Measurements from ENCODE around the gene NACC2.

- TF ChIP-seq EZH2 (IDR thresholded peaks at IDR 0.05; ENCODE audit: borderline replicate concordance, low read depth, low read length) (no peak), RAD21 (CRISPR knock-in tag; conservative IDR thresholded peaks at IDR 0.05 in 1 of 2, IDR thresholded peaks at IDR 0.05 in 1 of 2) (no peak), POLR2A (conservative IDR thresholded peaks at IDR 0.05) (no peak), SP1 (CRISPR knock-in tag; IDR thresholded peaks at IDR 0.05) (no peak), CBFA2T2 (conservative IDR thresholded peaks at IDR 0.05) (no peak), POLR2AphosphoS5 (IDR thresholded peaks at IDR 0.05; ENCODE audit: control insufficient read depth, insufficient read depth, low read depth, low read length) (no peak), TEAD2 (tag; IDR thresholded peaks at IDR 0.05) (no peak), REST (IDR thresholded peaks at IDR 0.05; ENCODE audit: borderline replicate concordance) (no peak), REST (CRISPR knock-in tag; IDR thresholded peaks at IDR 0.05; ENCODE audit: low read depth) (no peak), YY1 (IDR thresholded peaks at IDR 0.05; ENCODE audit: borderline replicate concordance in 1 of 3, control insufficient read depth in 1 of 3, extremely low read depth in 1 of 3, insufficient read depth in 3 of 3, insufficient read length in 1 of 3, insufficient replicate concordance in 2 of 3, low read depth in 1 of 3, low read length in 2 of 3) (no peak), KAT7 (CRISPR knock-in tag; IDR thresholded peaks at IDR 0.05; ENCODE audit: borderline replicate concordance) (no peak), FOSL1 (tag; conservative IDR thresholded peaks at IDR 0.05) (no peak), ATF4 (CRISPR knock-in tag; IDR thresholded peaks at IDR 0.05) (no peak)
Observed at GRCh38 chr9:135993765-135994500, 101.2 kb downstream of the NACC2 start.

Measured in K562 (cell line).